ENCODE measurements around the gene IPO4. TPM values are rescaled to one million over a fixed set of nuclear protein-coding genes. Genes with fewer than 3 reads are reported as not detected.
"Not testable (repeated sequence)": the region's sequence is repeated elsewhere in the genome, so short reads cannot be mapped to it uniquely, and the experiment has no call there.

Gene IPO4
- total RNA-seq, 1 experiment from 2014 or later: 52.1 TPM

GRCh38 chr14:24224618-24225071 is 36.0 kb upstream of the IPO4 start:
- in situ Hi-C loops (cut with HindIII; ENCODE audit: low pct_unique_long_range_greater_than_20kb, low sequenced_read_pairs): no loop called here

GRCh38 chr14:24222987-24223386 is 34.4 kb upstream of the IPO4 start:
- DNase-seq (ENCODE audit: low read depth, low spot score); in situ Hi-C loops (cut with HindIII; ENCODE audit: low pct_unique_long_range_greater_than_20kb, low sequenced_read_pairs): not testable (repeated sequence)

More at GRCh38 chr14:24224618-24225071, 36.0 kb upstream of the IPO4 start:
- DNase-seq (ENCODE audit: low read depth, low spot score): no peak

GRCh38 chr14:24219521-24219920 is 30.9 kb upstream of the IPO4 start:
- no peak for DNase-seq (ENCODE audit: low read depth, low spot score)
- in situ Hi-C loops (cut with HindIII; ENCODE audit: low pct_unique_long_range_greater_than_20kb, low sequenced_read_pairs): no loop called here

- in situ Hi-C loops (cut with HindIII; ENCODE audit: low pct_unique_long_range_greater_than_20kb, low sequenced_read_pairs): no loop called here
- no peak for DNase-seq (ENCODE audit: low read depth, low spot score)
Measured at GRCh38 chr14:24219080-24219479, 30.5 kb upstream of the IPO4 start.

GRCh38 chr14:24216876-24217275 is 28.3 kb upstream of the IPO4 start:
- DNase-seq (ENCODE audit: low read depth, low spot score); in situ Hi-C loops (cut with HindIII; ENCODE audit: low pct_unique_long_range_greater_than_20kb, low sequenced_read_pairs): not testable (repeated sequence)

- no peak for DNase-seq (ENCODE audit: low read depth, low spot score)
Measured at GRCh38 chr14:24216345-24216699, 27.7 kb upstream of the IPO4 start.

GRCh38 chr14:24215495-24216344 is 27.1 kb upstream of the IPO4 start, which contains the start of gene MDP1:
MDP1 (minus strand) TSS chr14:24216066; CDS start chr14:24215955, 111 bp downstream.
- in situ Hi-C loops (cut with HindIII; ENCODE audit: low pct_unique_long_range_greater_than_20kb, low sequenced_read_pairs): no loop called here
- peak; percentile 86 for DNase-seq (ENCODE audit: low read depth, low spot score)

More at GRCh38 chr14:24216345-24216699, 27.7 kb upstream of the IPO4 start:
- in situ Hi-C loops (cut with HindIII; ENCODE audit: low pct_unique_long_range_greater_than_20kb, low sequenced_read_pairs): no loop called here

- in situ Hi-C loops (cut with HindIII; ENCODE audit: low pct_unique_long_range_greater_than_20kb, low sequenced_read_pairs): no loop called here
- no peak for DNase-seq (ENCODE audit: low read depth, low spot score)
Measured at GRCh38 chr14:24213866-24214662, 25.4 kb upstream of the IPO4 start.

- peak; percentile 98 for DNase-seq (ENCODE audit: low read depth, low spot score)
- in situ Hi-C loops (cut with HindIII; ENCODE audit: low pct_unique_long_range_greater_than_20kb, low sequenced_read_pairs): no loop called here
Measured at GRCh38 chr14:24212924-24213865, 24.6 kb upstream of the IPO4 start, which contains the start of gene CHMP4A. CHMP4A (minus strand) TSS chr14:24213488; CDS start chr14:24213439, 49 bp downstream.

- no peak for DNase-seq (ENCODE audit: low read depth, low spot score)
- in situ Hi-C loops (cut with HindIII; ENCODE audit: low pct_unique_long_range_greater_than_20kb, low sequenced_read_pairs): no loop called here
Measured at GRCh38 chr14:24211311-24211710, 22.7 kb upstream of the IPO4 start.

- DNase-seq (ENCODE audit: low read depth, low spot score): no peak
- in situ Hi-C loops (cut with HindIII; ENCODE audit: low pct_unique_long_range_greater_than_20kb, low sequenced_read_pairs): no loop called here
Measured at GRCh38 chr14:24207625-24208024, 19.0 kb upstream of the IPO4 start.

- no peak for DNase-seq (ENCODE audit: low read depth, low spot score)
- in situ Hi-C loops (cut with HindIII; ENCODE audit: low pct_unique_long_range_greater_than_20kb, low sequenced_read_pairs): no loop called here
Measured at GRCh38 chr14:24207104-24207551, 18.5 kb upstream of the IPO4 start.

GRCh38 chr14:24206260-24207103 is 17.9 kb upstream of the IPO4 start:
- DNase-seq (ENCODE audit: low read depth, low spot score): no peak
- in situ Hi-C loops (cut with HindIII; ENCODE audit: low pct_unique_long_range_greater_than_20kb, low sequenced_read_pairs): no loop called here

- no peak for DNase-seq (ENCODE audit: low read depth, low spot score)
- in situ Hi-C loops (cut with HindIII; ENCODE audit: low pct_unique_long_range_greater_than_20kb, low sequenced_read_pairs): no loop called here
Measured at GRCh38 chr14:24204163-24205146, 15.8 kb upstream of the IPO4 start.

- in situ Hi-C loops (cut with HindIII; ENCODE audit: low pct_unique_long_range_greater_than_20kb, low sequenced_read_pairs): not testable (repeated sequence)
Measured at GRCh38 chr14:24203249-24203886, 14.8 kb upstream of the IPO4 start.

More at GRCh38 chr14:24203249-24203886, 14.8 kb upstream of the IPO4 start:
- not testable (repeated sequence) for DNase-seq (ENCODE audit: low read depth, low spot score)

All from SK-MEL-5 (cell line).